RWPE1 (cell line): Measurements from ENCODE around the gene SYNPO2.

ENCODE experiments used
- CTCF ChIA-PET: fragments of 350-600 bp; sonication (Branson Sonifier 250); formaldehyde crosslinking; extraction: SDS; loops from one replicate; lab custom pipeline; 2021; lab: Yijun Ruan, JAX
- POLR2A ChIA-PET: fragments of 400-600 bp; formaldehyde crosslinking; extraction: SDS; loops from one replicate; lab custom pipeline; 2020; ENCODE audit warnings: antibody characterized with exemption; ENCODE audit not compliant: low non-redundant PET; lab: Yijun Ruan, JAX
- DNase-seq: peaks from one replicate; pipeline ENCODE4 v3.0.0; 2012; ENCODE audit warnings: low spot score
- H3K27ac ChIP-seq: fragments of 450-650 bp; 2 replicates; pipeline ENCODE4 v1.5.1; 2017
- CTCF ChIP-seq: fragments of 450-650 bp; conservative IDR thresholded peaks from 2 replicates; pipeline ENCODE4 v1.5.1; 2017; ENCODE audit warnings: low read depth, mild to moderate bottlenecking

SYNPO2 gene

DNA sequence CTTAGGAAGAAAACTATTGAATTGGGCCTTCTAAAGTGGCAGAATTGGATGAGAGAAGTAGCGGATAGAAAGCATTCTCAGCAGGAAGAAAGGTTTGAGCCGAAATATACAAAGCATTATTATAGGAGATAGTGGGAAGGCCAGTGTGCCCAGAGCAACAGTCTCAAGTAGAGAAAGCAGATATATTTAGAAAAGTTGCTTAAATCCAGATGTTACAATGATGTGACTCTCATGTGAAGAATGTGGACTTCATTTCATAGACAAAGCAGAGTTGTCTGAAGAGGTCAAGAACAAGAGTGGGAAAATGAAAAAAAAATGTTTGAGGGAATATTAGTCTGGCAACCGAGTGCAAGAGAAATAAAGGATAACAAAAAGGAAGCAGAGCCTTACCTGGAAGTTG, 66.9 kb downstream of the SYNPO2 start:
- ChIA-PET POLR2A (no interaction called here), CTCF (no interaction called here)
- no peak for TF ChIP-seq CTCF
- H3K27ac ChIP-seq, result no peak overlapping the region
- no peak for DNase-seq

- no peak for DNase-seq
- CTCF ChIA-PET, result interaction anchor here (0.6 to 0.8 kb wide), 2 partner anchors 12 to 13 kb away, joined by 3 read pairs; no protein-coding TSS in a partner anchor
- POLR2A ChIA-PET, result no interaction called here
- TF ChIP-seq CTCF, result no peak
- H3K27ac ChIP-seq, result no peak overlapping the region
Observed at GRCh38 chr4:118957722-118958445, 69.2 kb downstream of the SYNPO2 start.

DNA sequence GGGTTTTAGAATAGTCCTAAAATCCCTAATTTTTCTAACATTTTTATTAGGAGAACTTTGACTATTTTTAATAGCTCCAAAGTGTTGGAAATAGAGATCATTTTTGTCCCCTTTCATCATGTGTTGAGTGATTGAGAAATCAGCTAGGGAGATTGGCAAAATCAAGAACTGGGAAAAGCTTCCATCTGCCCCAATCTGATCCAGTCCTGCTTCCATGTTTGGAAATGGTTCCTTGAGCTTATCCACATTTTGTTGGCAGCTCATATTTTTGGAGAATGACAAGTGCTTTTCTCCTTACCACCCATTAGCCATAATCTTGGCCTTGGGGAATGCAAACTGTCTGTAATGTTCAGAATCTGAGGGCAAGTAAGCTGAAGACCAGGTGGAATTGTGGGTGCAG, 73.9 kb downstream of the SYNPO2 start:
- no peak for DNase-seq
- TF ChIP-seq CTCF, result no peak
- POLR2A ChIA-PET, result no interaction called here
- CTCF ChIA-PET, result no interaction called here
- no peak overlapping the region for H3K27ac ChIP-seq

- no peak overlapping the region for H3K27ac ChIP-seq
- no peak for TF ChIP-seq CTCF
- POLR2A ChIA-PET, result no interaction called here
- no peak for DNase-seq
- CTCF ChIA-PET, result interaction anchor here (0.5 to 0.7 kb wide), 2 partner anchors 17 to 663 kb away, joined by 3 to 4 read pairs; no protein-coding TSS in a partner anchor
Observed at GRCh38 chr4:118964891-118965411, 76.3 kb downstream of the SYNPO2 start.

DNA sequence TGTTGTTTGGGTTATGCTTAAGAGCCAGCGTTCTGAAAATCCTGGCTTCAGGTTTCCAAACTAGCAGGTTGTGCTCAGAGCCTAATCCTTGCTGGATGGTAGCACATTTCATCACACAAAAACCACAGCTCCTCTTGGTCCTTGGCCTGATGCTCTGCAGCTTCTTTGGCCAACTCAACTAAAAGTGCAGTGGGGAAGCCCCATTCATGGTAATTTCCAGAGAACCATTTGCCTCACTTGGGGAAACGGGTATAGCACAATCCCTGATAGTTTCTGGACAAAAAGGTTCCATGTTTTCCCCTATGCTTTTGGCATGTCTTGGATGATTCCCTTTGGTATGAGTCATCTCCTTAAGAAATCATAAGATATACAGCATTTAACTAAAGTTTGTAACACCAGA, 78.7 kb downstream of the SYNPO2 start:
- ChIA-PET CTCF (interaction anchor here (0.6 to 0.8 kb wide), 3 partner anchors 205 to 496 kb away, joined by 3 to 6 read pairs (median 3); no protein-coding TSS in a partner anchor), POLR2A (interaction anchor here (0.7 kb wide), 1 partner anchor 235 kb away, joined by 4 read pairs; no protein-coding TSS in a partner anchor)
- no peak for TF ChIP-seq CTCF
- DNase-seq, result no peak
- H3K27ac ChIP-seq, result no peak overlapping the region

DNA sequence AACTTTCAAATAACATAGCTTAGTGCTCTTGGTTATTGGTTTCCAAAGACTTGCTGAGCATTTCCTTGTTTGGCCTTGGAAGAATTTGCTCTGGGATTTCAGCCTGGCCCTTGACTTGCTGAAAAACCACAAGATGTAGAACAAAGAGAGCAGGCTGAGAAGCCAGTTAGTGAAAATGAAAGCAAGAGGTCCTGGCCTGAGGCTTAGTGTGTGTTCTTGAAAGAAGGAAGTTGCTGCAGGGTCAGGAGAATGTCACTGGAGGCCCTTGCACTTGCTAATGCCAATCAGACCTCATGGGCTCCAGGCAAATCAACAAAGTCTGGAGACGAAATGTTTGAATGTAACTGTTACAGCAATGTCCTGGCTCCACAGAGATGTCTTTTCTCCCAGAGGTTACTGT, 79.4 kb downstream of the SYNPO2 start:
- no peak for DNase-seq
- POLR2A ChIA-PET, result interaction anchor here (0.7 kb wide), 1 partner anchor 235 kb away, joined by 4 read pairs; no protein-coding TSS in a partner anchor
- TF ChIP-seq CTCF, result no peak
- CTCF ChIA-PET, result interaction anchor here (0.6 to 0.7 kb wide), 4 partner anchors 223 to 496 kb away, joined by 3 to 7 read pairs (median 4); no protein-coding TSS in a partner anchor
- H3K27ac ChIP-seq, result no peak overlapping the region
